AG08396 (cell line): ENCODE data around the gene BROX.

Experiments
- DNase-seq: peaks from one replicate; pipeline ENCODE4 v3.0.0; 2012; ENCODE audit warnings: low spot score, mixed read lengths

Gene BROX

GRCh38 chr1:222777977-222778376 lies 65.6 kb downstream of the BROX start:
- DNase-seq: no peak

- DNase-seq: no peak
Observed at GRCh38 chr1:222781251-222781650, 68.9 kb downstream of the BROX start.

GRCh38 chr1:222783051-222783450 lies 70.7 kb downstream of the BROX start:
- no peak for DNase-seq

DNA sequence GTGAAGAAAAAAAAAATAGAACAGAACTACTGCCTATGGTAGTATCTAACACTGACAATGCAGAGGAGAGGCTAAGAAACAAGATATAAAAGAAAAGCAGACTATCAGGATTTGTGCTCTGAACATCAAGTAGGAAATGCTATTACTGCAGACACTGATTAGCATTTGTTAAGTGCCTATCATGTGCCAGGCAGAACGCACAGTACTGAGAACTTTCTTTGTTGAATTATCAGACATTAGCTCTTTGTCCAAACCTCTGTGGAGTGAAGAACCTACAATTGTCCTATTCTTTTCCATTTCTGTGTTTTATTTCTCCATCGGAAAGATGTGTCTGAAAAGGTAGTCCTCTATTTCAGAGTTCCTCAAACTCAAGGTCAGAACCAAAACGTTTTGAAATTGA lies 72.0 kb downstream of the BROX start:
- no peak for DNase-seq
